Sigmoid colon (tissue), 7 donors: ENCODE data around the gene CEP57. TPM values are rescaled to one million over a fixed set of nuclear protein-coding genes. Genes with fewer than 3 reads are reported as not detected.

ENCODE experiments used
- DNase-seq: peaks from one replicate; pipeline ENCODE4 v3.0.0-alpha.2; 2019
- H3K27ac ChIP-seq, 4 donors: fragments of 200-600 bp; sonication (generic); one replicate each; pipeline ENCODE4 v1.5.1; 2016 to 2019; ENCODE audit warnings: mild to moderate bottlenecking in 1 of 4
- H3K27me3 ChIP-seq, 3 donors: fragments of 200-600 bp; sonication (generic); one replicate each; pipeline ENCODE4 v1.5.1; 2019; ENCODE audit warnings: mild to moderate bottlenecking in 1 of 3
- H3K36me3 ChIP-seq, 4 donors: fragments of 200-600 bp; sonication (generic); one replicate each; pipeline ENCODE4 v1.5.1; 2016 to 2019
- H3K4me1 ChIP-seq, 4 donors: fragments of 200-600 bp; sonication (generic); one replicate each; pipeline ENCODE4 v1.5.1; 2017 to 2019
- H3K4me3 ChIP-seq, 4 donors: fragments of 200-600 bp; sonication (generic); one replicate each; pipeline ENCODE4 v1.5.1; 2017 to 2019; ENCODE audit warnings: mild to moderate bottlenecking in 2 of 4, moderate library complexity in 1 of 4
- H3K9me3 ChIP-seq, 4 donors: fragments of 200-600 bp in 3 of 4; sonication (generic) in 3 of 4; one replicate each; pipeline versions ENCODE4 v1.5.1 to v1.6.1; 2013 to 2019
- CTCF ChIP-seq, 4 experiments: fragments of 450-650 bp in 3 of 4; fragments of 200-600 bp in 1 of 4; IDR thresholded peaks; one replicate each; pipeline ENCODE4 v1.5.1; 2016 to 2019; ENCODE audit warnings: antibody characterized with exemption in 4 of 4, mild to moderate bottlenecking in 3 of 4, moderate library complexity in 2 of 4
- EP300 ChIP-seq, 4 donors: sonication (generic); formaldehyde crosslinking; IDR thresholded peaks; one replicate each; pipeline ENCODE4 v1.6.1; 2017; ENCODE audit warnings: antibody characterized with exemption in 4 of 4
- POLR2A ChIP-seq, 2 donors: fragments of 450-650 bp; IDR thresholded peaks; one replicate each; pipeline ENCODE4 v1.6.1; 2016; ENCODE audit warnings: antibody characterized with exemption in 2 of 2, mild to moderate bottlenecking in 2 of 2, moderate library complexity in 2 of 2
- POLR2AphosphoS5 ChIP-seq, 4 donors: sonication (generic); formaldehyde crosslinking; IDR thresholded peaks; one replicate each; pipeline ENCODE4 v1.6.1; 2017; ENCODE audit warnings: antibody characterized with exemption in 4 of 4
- WGBS, 2 donors: extraction: QIAGEN DNeasy Blood & Tissue Kit; methylation state at CpG; one replicate each; pipeline ENCODE4 v1.1.7; 2013; 5-methylcytosine and 5-hydroxymethylcytosine counted together
- intact Hi-C: fragments of 100-400 bp; cut with DNase I; formaldehyde crosslinking; loops from one replicate; pipeline ENCODE4 v1.15.1; 2023
- polyA plus RNA-seq, 3 donors: library from polyadenylated mRNA; stranded (reverse); fragments of 200-250 nt; gene quantifications; one replicate each; pipeline ENCODE4 v1.2.3, GENCODE V29; 2013
- total RNA-seq, 4 donors: library from RNA; depleted of rRNA; stranded (reverse); fragments of >200 nt; gene quantifications; one replicate each; pipeline ENCODE4 v1.1.0, GENCODE V29; 2016
- donor health status: healthy with polysubstance abuse.
- donor health status: Bipolar disorder and iron deficiency.
- donor health status: healthy.

Gene CEP57
- total and polyA plus RNA-seq, 7 donors, result 15.0 to 71.3 (median 35.8) TPM

DNA sequence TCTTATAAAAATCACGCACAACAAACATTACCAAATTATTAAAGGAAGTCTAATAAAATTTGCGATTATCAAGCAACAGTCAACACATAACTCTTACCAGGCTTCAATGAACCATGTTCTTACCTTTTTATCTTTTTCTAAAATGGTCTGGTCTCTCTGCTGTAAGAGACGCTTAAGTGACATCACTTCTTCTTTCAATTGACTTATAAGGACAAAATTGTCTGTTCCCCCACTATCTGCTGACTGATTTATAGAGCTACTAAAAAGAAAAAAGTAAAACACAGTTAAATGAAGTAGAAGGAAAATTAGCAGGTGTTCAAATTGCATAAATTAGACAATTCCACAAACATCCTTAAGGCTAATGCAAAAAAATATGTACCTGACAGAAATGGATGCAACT lies 11.6 kb upstream of the CEP57 start:
- H3K36me3 ChIP-seq, result peaks cover 9 to 97% (median 39%) of the 10 kb centered on the region in 4 donors
- H3K4me3 ChIP-seq, result no peak overlapping the region
- H3K9me3 ChIP-seq, result no peaks in the 10 kb centered on the region
- TF ChIP-seq POLR2A (IDR thresholded peaks at IDR 0.05) (no peak), CTCF (IDR thresholded peaks at IDR 0.05) (no peak), POLR2AphosphoS5 (IDR thresholded peaks at IDR 0.05) (no peak), EP300 (IDR thresholded peaks at IDR 0.05) (no peak)
- H3K27me3 ChIP-seq, result no peaks in the 10 kb centered on the region
- no peaks in the 10 kb centered on the region for H3K4me1 ChIP-seq
- 86 to 94% methylated on average over 3 of the region's 3 CpGs for WGBS, 2 donors
- intact Hi-C loops, result no loop called here
- DNase-seq, result no peak
- H3K27ac ChIP-seq, result no peak overlapping the region

DNA sequence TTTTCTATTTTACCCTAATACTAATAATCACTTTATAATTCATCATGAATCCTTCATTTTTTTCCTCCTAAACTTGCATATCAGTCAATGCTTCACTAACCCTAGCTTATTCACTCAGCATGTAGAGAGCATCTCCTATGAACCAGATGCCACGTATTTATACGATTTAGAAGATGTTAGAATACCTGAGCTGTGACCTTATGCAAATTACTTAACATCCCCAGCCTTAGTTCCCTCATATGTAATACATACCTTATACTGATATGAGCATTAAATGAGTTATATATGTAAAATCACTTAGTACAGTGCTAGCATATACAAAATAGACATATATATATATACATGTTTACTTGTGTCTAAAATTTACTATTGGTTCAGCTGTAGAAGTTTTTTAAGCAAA lies 9.8 kb upstream of the CEP57 start:
- H3K4me1 ChIP-seq, result no peaks in the 10 kb centered on the region
- H3K27ac ChIP-seq, result no peak overlapping the region
- H3K9me3 ChIP-seq, result no peaks in the 10 kb centered on the region
- no peak for DNase-seq
- no peak overlapping the region for H3K4me3 ChIP-seq
- intact Hi-C loops, result loop anchor here (10.0 kb wide), 1 partner anchor 1156 kb away; no protein-coding TSS in a partner anchor
- peaks cover 8 to 97% (median 42%) of the 10 kb centered on the region in 4 donors for H3K36me3 ChIP-seq
- H3K27me3 ChIP-seq, result no peaks in the 10 kb centered on the region
- TF ChIP-seq CTCF (IDR thresholded peaks at IDR 0.05) (no peak), POLR2AphosphoS5 (IDR thresholded peaks at IDR 0.05) (no peak), POLR2A (IDR thresholded peaks at IDR 0.05) (no peak), EP300 (IDR thresholded peaks at IDR 0.05) (no peak)
- WGBS, 2 donors, result 75 to 91% methylated on average over 2 of the region's 2 CpGs

- WGBS, 2 donors, result 1% methylated on average over 34 of the region's 34 CpGs
- H3K4me3 ChIP-seq, result peak overlapping the region; percentile 70 to 91 (median 88)
- H3K27me3 ChIP-seq, result no peaks in the 10 kb centered on the region
- no peaks in the 10 kb centered on the region for H3K9me3 ChIP-seq
- no peak for DNase-seq
- intact Hi-C loops, result loop anchor here (5.0 to 10.0 kb wide), 2 partner anchors 722 to 1164 kb away; partner anchors contain the start of gene SRSF8
- H3K27ac ChIP-seq, result peak overlapping the region; percentile 96 to 99 (median 98)
- peaks cover 0 to 28% (median 22%) of the 10 kb centered on the region in 4 donors for H3K4me1 ChIP-seq
- H3K36me3 ChIP-seq, result peaks cover 9 to 37% (median 16%) of the 10 kb centered on the region in 4 donors
- TF ChIP-seq CTCF (IDR thresholded peaks at IDR 0.05), result no peak
- TF ChIP-seq POLR2AphosphoS5 (IDR thresholded peaks at IDR 0.05), result no peak
- no peak for TF ChIP-seq POLR2A (IDR thresholded peaks at IDR 0.05)
- no peak for TF ChIP-seq EP300 (IDR thresholded peaks at IDR 0.05)
Observed at GRCh38 chr11:95788921-95789505, 1.3 kb upstream of the CEP57 start.

DNA sequence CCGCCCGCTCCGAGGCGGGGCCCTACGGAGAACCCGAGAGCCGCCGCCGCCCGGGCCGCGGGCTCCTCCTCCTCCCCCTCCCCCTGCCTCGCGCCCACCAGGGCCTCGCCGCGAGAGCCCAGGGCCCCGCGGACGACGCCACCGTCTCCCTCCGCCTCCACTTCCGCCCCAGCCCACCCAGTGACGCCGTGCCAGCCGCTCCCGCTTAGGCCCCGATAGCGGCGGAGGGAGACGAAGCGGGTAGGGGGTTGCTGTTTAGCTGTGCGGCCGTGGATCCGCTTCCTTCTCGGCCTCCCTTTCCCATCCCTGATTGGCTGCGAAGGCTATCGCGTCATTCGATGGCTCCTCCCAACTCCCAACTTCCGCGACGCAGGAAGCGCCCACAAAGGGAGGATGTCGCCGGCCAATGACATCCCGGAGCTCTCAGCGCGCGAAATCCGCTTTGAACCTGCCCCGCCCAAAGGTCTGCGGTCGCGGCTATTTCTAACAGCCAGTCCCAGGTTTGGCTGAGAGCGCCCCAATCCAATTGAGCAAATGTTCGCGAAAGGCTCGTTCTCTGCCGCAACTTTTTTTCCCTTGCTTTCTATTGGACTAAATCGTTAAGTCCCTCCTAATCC lies 684 bp upstream of the CEP57 start, which contains the start of gene FAM76B:
Gene FAM76B, minus strand, starts transcription at position 277 of the 617 bp plus-strand sequence. CDS start 304 bp downstream, outside the sequence.
- H3K4me1 ChIP-seq, result peaks cover 0 to 28% (median 22%) of the 10 kb centered on the region in 4 donors
- H3K9me3 ChIP-seq, result no peaks in the 10 kb centered on the region
- WGBS, 2 donors, result 0% methylated on average over 62 of the region's 62 CpGs
- H3K27me3 ChIP-seq, result no peaks in the 10 kb centered on the region
- H3K27ac ChIP-seq, result peak within 1 kb of the TSS; percentile 96 to 99 (median 98)
- peak; percentile 95 to 98 (median 96) for TF ChIP-seq POLR2AphosphoS5 (IDR thresholded peaks at IDR 0.05)
- peak; percentile 65 to 85 for TF ChIP-seq POLR2A (IDR thresholded peaks at IDR 0.05)
- no peak for TF ChIP-seq CTCF (IDR thresholded peaks at IDR 0.05)
- TF ChIP-seq EP300 (IDR thresholded peaks at IDR 0.05), result no peak
- DNase-seq, result peak; percentile 99
- peak within 1 kb of the TSS; percentile 70 to 91 (median 88) for H3K4me3 ChIP-seq
- intact Hi-C loops, result loop anchor here (5.0 to 10.0 kb wide), 3 partner anchors 603 to 1165 kb away; partner anchors contain the start of genes JRKL and SRSF8
- H3K36me3 ChIP-seq, result peaks cover 9 to 31% (median 13%) of the 10 kb centered on the region in 4 donors
